ENCODE measurements around the gene NTN4. TPM values are rescaled to one million over a fixed set of nuclear protein-coding genes. Genes with fewer than 3 reads are reported as not detected.
"Not testable (repeated sequence)": the region's sequence is repeated elsewhere in the genome, so short reads cannot be mapped to it uniquely, and the experiment has no call there.

NTN4 gene
- polyA plus RNA-seq, 1 of the 3 experiments (the other 2 are of a cell fraction): 0.08 TPM

DNA sequence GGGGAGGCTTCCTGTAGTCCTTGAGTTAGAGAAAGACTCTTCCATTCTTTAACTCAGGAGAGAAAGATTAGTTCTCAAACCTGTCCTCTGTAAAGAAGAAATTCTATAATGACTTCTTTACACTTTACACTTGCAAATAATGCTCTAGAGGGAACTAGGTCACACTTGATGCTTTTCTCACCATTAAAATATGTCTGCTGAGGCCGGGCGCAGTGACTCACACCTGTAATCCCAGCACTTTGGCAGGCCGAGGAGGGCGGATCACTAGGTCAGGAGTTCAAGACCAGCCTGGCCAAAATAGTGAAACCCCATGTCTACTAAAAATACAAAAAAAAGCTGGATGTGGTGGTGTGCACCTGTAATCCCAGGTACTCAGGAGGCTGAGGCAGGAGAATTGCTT, 6.3 kb downstream of the NTN4 start:
- POLR2A ChIA-PET: no interaction called here
- H3K4me2 ChIP-seq: no peak overlapping the region
- H3K27me3 ChIP-seq (ENCODE audit: insufficient read depth): peaks cover 14% of the 10 kb centered on the region; the same call in 1 of the 2 replicates
- CTCF ChIA-PET: no interaction called here
- H3K36me3 ChIP-seq (replicated peaks in 1 of 2; ENCODE audit: control insufficient read depth in 1 of 2, insufficient read depth in 2 of 2, low read length in 1 of 2): no peaks in the 10 kb centered on the region
- TF ChIP-seq EZH2phosphoT487 (IDR thresholded peaks at IDR 0.05; ENCODE audit: borderline replicate concordance, low read depth) (no peak), RCOR1 (IDR thresholded peaks at IDR 0.05; ENCODE audit: low read length) (no peak), POLR2AphosphoS5 (IDR thresholded peaks at IDR 0.05; ENCODE audit: low read depth, low read length) (no peak), MXI1 (IDR thresholded peaks at IDR 0.05; ENCODE audit: low read depth, low read length) (no peak), FOSL2 (IDR thresholded peaks at IDR 0.05; ENCODE audit: borderline replicate concordance, low read depth) (no peak), RAD21 (IDR thresholded peaks at IDR 0.05; ENCODE audit: low read length) (no peak), JUND (IDR thresholded peaks at IDR 0.05) (no peak), SMC3 (IDR thresholded peaks at IDR 0.05; ENCODE audit: low read depth, low read length) (no peak), GABPA (IDR thresholded peaks at IDR 0.05; ENCODE audit: low read depth) (no peak), GATA2 (CRISPR knock-in tag; IDR thresholded peaks at IDR 0.05) (no peak), MEF2A (IDR thresholded peaks at IDR 0.05; ENCODE audit: borderline replicate concordance, low read depth) (no peak), NFIC (IDR thresholded peaks at IDR 0.05; ENCODE audit: borderline replicate concordance) (no peak)
- TF ChIP-seq, protein P1, sequence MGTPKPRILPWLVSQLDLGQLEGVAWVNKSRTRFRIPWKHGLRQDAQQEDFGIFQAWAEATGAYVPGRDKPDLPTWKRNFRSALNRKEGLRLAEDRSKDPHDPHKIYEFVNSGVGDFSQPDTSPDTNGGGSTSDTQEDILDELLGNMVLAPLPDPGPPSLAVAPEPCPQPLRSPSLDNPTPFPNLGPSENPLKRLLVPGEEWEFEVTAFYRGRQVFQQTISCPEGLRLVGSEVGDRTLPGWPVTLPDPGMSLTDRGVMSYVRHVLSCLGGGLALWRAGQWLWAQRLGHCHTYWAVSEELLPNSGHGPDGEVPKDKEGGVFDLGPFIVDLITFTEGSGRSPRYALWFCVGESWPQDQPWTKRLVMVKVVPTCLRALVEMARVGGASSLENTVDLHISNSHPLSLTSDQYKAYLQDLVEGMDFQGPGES (IDR thresholded peaks at IDR 0.05; ENCODE audit: low read depth, low read length): no peak
- TF ChIP-seq, protein P2, sequence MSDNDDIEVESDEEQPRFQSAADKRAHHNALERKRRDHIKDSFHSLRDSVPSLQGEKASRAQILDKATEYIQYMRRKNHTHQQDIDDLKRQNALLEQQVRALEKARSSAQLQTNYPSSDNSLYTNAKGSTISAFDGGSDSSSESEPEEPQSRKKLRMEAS (IDR thresholded peaks at IDR 0.05; ENCODE audit: low read depth): no peak
- no peak overlapping the region for H3K9ac ChIP-seq
- no peaks in the 10 kb centered on the region for H3K79me2 ChIP-seq (ENCODE audit: insufficient read depth)
- H3K27ac ChIP-seq (ENCODE audit: low read depth in 2 of 2, low read length in 1 of 2): no peak overlapping the region
- peaks cover 0 to under 1% of the 10 kb centered on the region in 2 experiments; a peak in 1 of 4 replicates for H3K4me1 ChIP-seq (ENCODE audit: control insufficient read depth in 1 of 2, insufficient read depth in 2 of 2, low read depth in 1 of 2, low read length in 1 of 2)
- no peaks in the 10 kb centered on the region for H3K9me2 ChIP-seq
- no peaks in the 10 kb centered on the region for H4K20me1 ChIP-seq (ENCODE audit: insufficient read depth)
- H3K9me3 ChIP-seq: no peaks in the 10 kb centered on the region
- 68% methylated on average over 4 of the region's 4 CpGs for WGBS (ENCODE audit: low lambda C conversion rate)
- no peak overlapping the region for H3K4me3 ChIP-seq (ENCODE audit: low read depth in 2 of 2, low read length in 1 of 2)
- no peaks in the 10 kb centered on the region for H3F3A ChIP-seq (replicated peaks; ENCODE audit: insufficient read depth)
- DNase-seq: no peak
- no peak overlapping the region for H2AFZ ChIP-seq (ENCODE audit: low read depth)

DNA sequence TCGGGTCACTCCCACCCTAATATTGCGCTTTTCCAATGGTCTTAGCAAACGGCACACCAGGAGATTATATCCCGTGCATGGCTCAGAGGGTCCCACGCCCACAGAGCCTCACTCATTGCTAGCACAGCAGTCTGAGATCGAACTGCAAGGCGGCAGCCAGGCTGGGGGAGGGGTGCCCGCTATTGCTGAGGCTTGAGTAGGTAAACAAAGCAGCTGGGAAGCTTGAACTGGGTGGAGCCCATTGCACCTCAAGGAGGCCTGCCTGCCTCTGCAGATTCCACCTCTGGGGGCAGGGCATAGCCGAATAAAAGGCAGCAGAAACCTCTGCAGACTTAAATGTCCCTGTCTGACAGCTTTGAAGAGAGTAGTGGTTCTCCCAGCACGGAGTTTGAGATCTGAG, 15.1 kb downstream of the NTN4 start:
- H3K4me3 ChIP-seq (ENCODE audit: low read depth in 2 of 2, low read length in 1 of 2); H3K9me2 ChIP-seq; POLR2A ChIA-PET; H3F3A ChIP-seq (replicated peaks; ENCODE audit: insufficient read depth); H3K27ac ChIP-seq (ENCODE audit: low read depth in 2 of 2, low read length in 1 of 2); CTCF ChIA-PET; H4K20me1 ChIP-seq (ENCODE audit: insufficient read depth); H3K4me1 ChIP-seq (ENCODE audit: control insufficient read depth in 1 of 2, insufficient read depth in 2 of 2, low read depth in 1 of 2, low read length in 1 of 2); DNase-seq; H3K27me3 ChIP-seq (ENCODE audit: insufficient read depth); H3K36me3 ChIP-seq (replicated peaks in 1 of 2; ENCODE audit: control insufficient read depth in 1 of 2, insufficient read depth in 2 of 2, low read length in 1 of 2); H3K79me2 ChIP-seq (ENCODE audit: insufficient read depth); H3K4me2 ChIP-seq; H2AFZ ChIP-seq (ENCODE audit: low read depth); H3K9me3 ChIP-seq; H3K9ac ChIP-seq: not testable (repeated sequence)
- WGBS (ENCODE audit: low lambda C conversion rate): 31% methylated on average over 7 of the region's 10 CpGs
